ENCODE results near the gene APLF. TPM values are rescaled to one million over a fixed set of nuclear protein-coding genes. Genes with fewer than 3 reads are reported as not detected.

The APLF gene
- total RNA-seq, 2 experiments from 2014 or later, result 2.9 to 3.5 TPM

- no peak for DNase-seq
- no peak for TF ChIP-seq CTCF (IDR thresholded peaks at IDR 0.05)
- H3K9me3 Mint-ChIP-seq, result no peaks in the 10 kb centered on the region
- no peaks in the 10 kb centered on the region for H3K36me3 Mint-ChIP-seq (ENCODE audit: low read depth)
- H3K4me3 Mint-ChIP-seq, result no peak overlapping the region
- CTCF ChIA-PET, result interaction anchor here (2.0 kb wide), 1 partner anchor 13 kb away, joined by 8 read pairs; no protein-coding TSS in a partner anchor
- POLR2A ChIA-PET, result no interaction called here
- no peaks in the 10 kb centered on the region for H3K27me3 Mint-ChIP-seq
- peaks cover 16% of the 10 kb centered on the region for H3K4me1 Mint-ChIP-seq (ENCODE audit: low read depth)
- no peak for ATAC-seq
- H3K27ac Mint-ChIP-seq, result no peak overlapping the region
- intact Hi-C loops (cut with micrococcal nuclease), result no loop called here
Observed at GRCh38 chr2:68476454-68476853, 9.1 kb downstream of the APLF start.

GRCh38 chr2:68478688-68479087, 11.3 kb downstream of the APLF start:
- intact Hi-C loops (cut with micrococcal nuclease), result no loop called here
- H3K9me3 Mint-ChIP-seq, result no peaks in the 10 kb centered on the region
- no peaks in the 10 kb centered on the region for H3K36me3 Mint-ChIP-seq (ENCODE audit: low read depth)
- CTCF ChIA-PET, result interaction anchor here (1.2 to 2.0 kb wide), 3 partner anchors 8 to 447 kb away, joined by 3 to 8 read pairs (median 3); no protein-coding TSS in a partner anchor
- POLR2A ChIA-PET, result no interaction called here
- peaks cover 6% of the 10 kb centered on the region for H3K4me1 Mint-ChIP-seq (ENCODE audit: low read depth)
- H3K27ac Mint-ChIP-seq, result no peak overlapping the region
- no peak for TF ChIP-seq CTCF (IDR thresholded peaks at IDR 0.05)
- DNase-seq (no peak), ATAC-seq (no peak)
- H3K27me3 Mint-ChIP-seq, result no peaks in the 10 kb centered on the region
- no peak overlapping the region for H3K4me3 Mint-ChIP-seq

- Mint-ChIP-seq H3K4me3 (no peak overlapping the region), H3K9me3 (no peaks in the 10 kb centered on the region), H3K27ac (no peak overlapping the region), H3K4me1 (ENCODE audit: low read depth) (peaks cover 6% of the 10 kb centered on the region), H3K27me3 (no peaks in the 10 kb centered on the region), H3K36me3 (ENCODE audit: low read depth) (no peaks in the 10 kb centered on the region)
- DNase-seq (no peak), ATAC-seq (no peak)
- TF ChIP-seq CTCF (IDR thresholded peaks at IDR 0.05), result no peak
- ChIA-PET POLR2A (no interaction called here), CTCF (interaction anchor here (0.7 to 2.3 kb wide), 6 partner anchors 14 to 461 kb away, joined by 3 to 8 read pairs (median 4); no protein-coding TSS in a partner anchor)
- intact Hi-C loops (cut with micrococcal nuclease), result loop anchor here (10.0 kb wide), 1 partner anchor 112 kb away; no protein-coding TSS in a partner anchor
Observed at GRCh38 chr2:68482296-68482820, 15.0 kb downstream of the APLF start.

GRCh38 chr2:68483011-68483410, 15.6 kb downstream of the APLF start:
- POLR2A ChIA-PET, result no interaction called here
- H3K36me3 Mint-ChIP-seq (ENCODE audit: low read depth), result no peaks in the 10 kb centered on the region

More at GRCh38 chr2:68483011-68483410, 15.6 kb downstream of the APLF start:
- ATAC-seq, result no peak
- Mint-ChIP-seq H3K9me3 (no peaks in the 10 kb centered on the region), H3K4me3 (no peak overlapping the region), H3K27me3 (no peaks in the 10 kb centered on the region), H3K4me1 (ENCODE audit: low read depth) (peaks cover 8% of the 10 kb centered on the region), H3K27ac (no peak overlapping the region)
- no peak for DNase-seq
- CTCF ChIA-PET, result interaction anchor here (0.7 to 2.3 kb wide), 4 partner anchors 13 to 442 kb away, joined by 3 to 8 read pairs (median 4); no protein-coding TSS in a partner anchor
- intact Hi-C loops (cut with micrococcal nuclease), result loop anchor here (10.0 kb wide), 1 partner anchor 112 kb away; no protein-coding TSS in a partner anchor
- TF ChIP-seq CTCF (IDR thresholded peaks at IDR 0.05), result no peak
